Urinary bladder (tissue), 4 donors: ENCODE measurements around the gene RHO. TPM values are rescaled to one million over a fixed set of nuclear protein-coding genes. Genes with fewer than 3 reads are reported as not detected.
A peak's percentile ranks its signal among the peaks of the same experiment; 100 is the strongest.

Experiments used
- DNase-seq: peaks from one replicate; pipeline ENCODE4 v3.0.0-alpha.2; 2015; ENCODE audit errors: extremely low spot score
- H3K27ac ChIP-seq: one replicate; pipeline ENCODE4 v1.5.1; 2013; ENCODE audit warnings: low read depth, mild to moderate bottlenecking, moderate library complexity
- H3K36me3 ChIP-seq: one replicate; pipeline ENCODE4 v1.6.1; 2013; ENCODE audit warnings: mild to moderate bottlenecking, moderate library complexity; ENCODE audit not compliant: insufficient read depth
- H3K4me1 ChIP-seq: one replicate; pipeline ENCODE4 v1.6.1; 2013; ENCODE audit warnings: mild to moderate bottlenecking, moderate library complexity; ENCODE audit not compliant: insufficient read depth
- H3K4me3 ChIP-seq: one replicate; pipeline ENCODE4 v1.5.1; 2013; ENCODE audit warnings: low read depth, low read length
- WGBS: extraction: QIAGEN DNeasy Blood & Tissue Kit; methylation state at CpG from one replicate; pipeline ENCODE4 v1.1.7; 2013; 5-methylcytosine and 5-hydroxymethylcytosine counted together
- polyA plus RNA-seq: library from polyadenylated mRNA; stranded (reverse); fragments of 200-250 nt; gene quantifications from one replicate; pipeline ENCODE4 v1.2.3, GENCODE V29; 2013
- total RNA-seq: library from RNA; depleted of rRNA; stranded (reverse); fragments of >200 nt; gene quantifications from one replicate; pipeline ENCODE4 v1.2.3, GENCODE V29; 2014
- donor health status: healthy with polysubstance abuse.
- donor health status: healthy.

The RHO gene
- total and polyA plus RNA-seq, 2 donors = not detected

DNA sequence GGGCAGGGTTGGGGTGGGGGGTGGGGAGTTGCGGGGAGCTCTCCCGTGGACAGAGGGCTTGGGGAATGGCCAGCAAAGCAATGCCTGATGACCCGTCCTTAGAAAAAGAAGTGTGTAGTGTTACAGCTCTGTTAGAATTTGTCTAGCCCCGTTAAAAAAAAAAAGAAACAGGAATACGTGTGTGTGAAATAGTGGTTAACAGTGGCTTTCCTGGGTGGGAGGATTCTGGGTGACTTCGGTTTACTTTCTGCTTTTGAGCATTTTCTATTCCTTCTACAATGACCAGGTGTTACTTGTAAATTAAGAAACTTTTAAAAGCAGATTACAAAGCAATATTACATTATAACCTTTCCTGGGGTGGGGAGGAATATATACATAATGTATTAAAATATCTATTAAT is 39.5 kb downstream of the RHO start:
- WGBS = 57% methylated on average over 6 of the region's 6 CpGs
- H3K36me3 ChIP-seq = peaks cover 2% of the 10 kb centered on the region
- DNase-seq = no peak
- no peak overlapping the region for H3K4me3 ChIP-seq
- H3K27ac ChIP-seq = no peak overlapping the region
- H3K4me1 ChIP-seq = no peaks in the 10 kb centered on the region

DNA sequence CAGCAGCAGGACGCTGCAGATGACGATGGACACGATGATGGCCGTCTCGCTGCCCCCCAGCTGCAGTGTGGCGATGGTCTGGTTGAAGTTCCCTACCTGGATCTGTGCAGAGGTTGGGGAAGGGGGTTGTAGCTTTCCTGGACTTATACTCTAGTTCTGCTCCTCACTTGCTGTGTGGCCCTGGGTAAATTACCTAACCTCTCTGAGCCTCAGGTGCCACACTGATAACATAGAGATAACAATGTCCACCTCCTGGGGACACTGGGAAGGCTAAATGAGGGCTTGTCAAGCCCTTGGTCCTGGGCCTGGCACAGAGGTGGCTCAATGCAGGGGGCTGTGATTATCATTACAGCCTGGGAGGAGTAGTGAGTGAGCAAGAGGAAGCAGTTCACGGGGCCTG is 41.4 kb downstream of the RHO start:
- 88% methylated on average over 7 of the region's 7 CpGs for WGBS
- H3K27ac ChIP-seq = no peak overlapping the region
- H3K4me3 ChIP-seq = no peak overlapping the region
- H3K4me1 ChIP-seq = no peaks in the 10 kb centered on the region
- no peak for DNase-seq
- peaks cover 2% of the 10 kb centered on the region for H3K36me3 ChIP-seq

DNA sequence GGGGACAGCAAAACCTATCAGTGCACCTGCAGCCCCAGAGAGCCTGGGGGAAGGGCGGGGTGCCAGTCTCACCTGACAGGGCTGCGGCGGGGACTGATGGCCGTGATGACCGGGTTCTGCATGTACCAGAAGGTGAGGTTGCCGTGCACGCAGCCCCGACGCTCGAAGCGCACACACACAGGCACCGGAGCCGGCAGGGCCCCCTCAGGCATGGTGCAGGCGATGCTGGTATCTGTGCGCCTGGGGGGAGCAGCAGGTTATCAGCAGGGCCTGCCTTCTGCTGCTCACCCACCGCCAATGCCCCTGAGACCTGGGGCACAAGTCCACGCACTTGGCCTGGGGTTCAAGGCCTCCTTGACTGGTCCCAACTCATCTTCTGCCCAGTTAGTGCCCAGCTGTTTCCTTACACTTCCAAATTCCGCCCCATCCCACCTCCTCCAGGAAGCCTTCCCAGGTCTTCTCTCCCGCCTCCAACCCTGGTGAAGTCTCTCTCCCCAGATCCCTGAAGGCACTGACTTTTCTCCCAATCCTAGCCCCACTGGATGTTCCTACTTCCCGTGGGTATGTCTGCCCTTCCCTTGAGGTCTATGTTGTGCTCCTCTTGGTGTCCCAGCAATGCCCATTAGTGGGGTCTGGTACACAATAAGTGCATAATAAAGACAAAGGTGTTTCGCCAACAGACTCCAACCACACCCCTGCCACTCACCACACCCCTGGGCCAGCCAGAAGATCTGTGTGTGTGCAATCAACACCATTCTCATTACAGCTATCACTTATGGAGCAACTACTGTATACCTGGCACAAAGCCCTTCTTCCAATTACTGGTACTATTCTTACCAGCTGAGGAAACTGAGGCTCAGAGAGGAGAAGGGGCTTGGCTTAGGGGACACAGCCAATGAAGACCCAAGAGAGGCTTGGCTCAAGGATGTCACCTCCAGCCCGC is 43.4 kb downstream of the RHO start:
- H3K4me1 ChIP-seq = no peaks in the 10 kb centered on the region
- no peak overlapping the region for H3K4me3 ChIP-seq
- H3K36me3 ChIP-seq = peaks cover 2% of the 10 kb centered on the region
- no peak for DNase-seq
- H3K27ac ChIP-seq = no peak overlapping the region
- 96% methylated on average over 22 of the region's 22 CpGs for WGBS

DNA sequence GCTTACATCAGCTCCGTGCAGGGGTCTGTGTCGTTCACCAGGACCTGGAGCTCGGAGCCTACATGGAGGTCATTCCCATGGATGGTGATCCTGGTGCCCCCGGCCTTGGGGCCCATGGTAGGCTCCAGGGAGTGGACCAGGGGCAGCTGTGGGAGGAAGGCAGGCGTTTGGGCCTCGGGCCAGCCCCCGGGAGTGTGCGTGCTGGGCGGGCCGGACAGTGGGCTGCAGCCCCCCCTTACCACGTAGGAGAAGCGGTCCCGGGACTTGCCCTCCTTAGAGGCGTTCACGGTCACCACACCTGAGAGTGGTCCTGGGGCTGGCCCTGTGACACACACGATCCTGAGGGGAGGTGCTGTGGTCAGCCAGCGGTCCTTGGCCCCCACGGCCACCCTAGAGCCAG is 44.2 kb downstream of the RHO start:
- DNase-seq = no peak
- H3K27ac ChIP-seq = no peak overlapping the region
- no peaks in the 10 kb centered on the region for H3K4me1 ChIP-seq
- no peak overlapping the region for H3K4me3 ChIP-seq
- WGBS = 84% methylated on average over 18 of the region's 18 CpGs
- peaks cover 2% of the 10 kb centered on the region for H3K36me3 ChIP-seq

DNA sequence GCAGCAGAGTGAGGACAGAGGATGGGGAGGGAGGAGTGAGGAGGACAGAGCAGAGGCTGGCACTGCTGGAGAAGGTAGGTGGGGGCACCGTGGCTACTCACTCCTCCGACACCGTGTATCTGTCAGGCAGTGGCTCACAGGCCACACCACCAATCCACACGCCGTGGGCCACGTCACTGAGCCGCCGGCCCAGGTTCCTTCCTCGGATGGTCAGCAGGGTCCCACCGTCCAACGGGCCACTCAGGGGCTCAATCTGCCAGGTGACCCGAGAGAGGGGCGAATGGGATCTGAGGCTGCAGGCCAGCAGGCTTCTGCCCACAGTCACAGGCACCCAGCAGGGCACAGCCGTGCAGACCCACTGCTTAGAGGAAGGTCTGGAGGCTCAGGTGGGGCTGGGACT is 45.1 kb downstream of the RHO start:
- Histone ChIP-seq H3K27ac (no peak overlapping the region), H3K36me3 (peaks cover 3% of the 10 kb centered on the region), H3K4me1 (no peaks in the 10 kb centered on the region), H3K4me3 (no peak overlapping the region)
- 91% methylated on average over 14 of the region's 14 CpGs for WGBS
- no peak for DNase-seq

DNA sequence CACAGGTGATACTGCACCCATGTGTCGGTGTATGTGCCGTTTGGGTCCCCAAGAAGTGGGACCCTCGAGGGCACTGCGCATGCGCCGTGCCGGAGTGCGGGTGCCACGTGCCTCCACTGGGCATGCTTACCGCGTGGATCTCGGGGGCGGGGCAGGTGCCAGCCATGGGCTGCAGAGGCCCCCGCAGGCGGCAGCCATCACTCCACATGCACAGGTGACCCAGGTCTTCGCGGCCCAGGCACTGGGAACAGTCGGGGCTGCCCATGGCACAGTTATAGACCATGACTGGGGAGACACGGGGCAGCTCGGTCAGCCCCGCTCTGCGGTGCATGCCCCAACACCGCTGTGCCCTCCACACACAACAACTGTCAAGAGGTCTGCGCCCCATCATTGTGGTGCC is 45.8 kb downstream of the RHO start:
- Histone ChIP-seq H3K27ac (no peak overlapping the region), H3K36me3 (peaks cover 3% of the 10 kb centered on the region), H3K4me3 (no peak overlapping the region), H3K4me1 (no peaks in the 10 kb centered on the region)
- 96% methylated on average over 24 of the region's 24 CpGs for WGBS
- no peak for DNase-seq

DNA sequence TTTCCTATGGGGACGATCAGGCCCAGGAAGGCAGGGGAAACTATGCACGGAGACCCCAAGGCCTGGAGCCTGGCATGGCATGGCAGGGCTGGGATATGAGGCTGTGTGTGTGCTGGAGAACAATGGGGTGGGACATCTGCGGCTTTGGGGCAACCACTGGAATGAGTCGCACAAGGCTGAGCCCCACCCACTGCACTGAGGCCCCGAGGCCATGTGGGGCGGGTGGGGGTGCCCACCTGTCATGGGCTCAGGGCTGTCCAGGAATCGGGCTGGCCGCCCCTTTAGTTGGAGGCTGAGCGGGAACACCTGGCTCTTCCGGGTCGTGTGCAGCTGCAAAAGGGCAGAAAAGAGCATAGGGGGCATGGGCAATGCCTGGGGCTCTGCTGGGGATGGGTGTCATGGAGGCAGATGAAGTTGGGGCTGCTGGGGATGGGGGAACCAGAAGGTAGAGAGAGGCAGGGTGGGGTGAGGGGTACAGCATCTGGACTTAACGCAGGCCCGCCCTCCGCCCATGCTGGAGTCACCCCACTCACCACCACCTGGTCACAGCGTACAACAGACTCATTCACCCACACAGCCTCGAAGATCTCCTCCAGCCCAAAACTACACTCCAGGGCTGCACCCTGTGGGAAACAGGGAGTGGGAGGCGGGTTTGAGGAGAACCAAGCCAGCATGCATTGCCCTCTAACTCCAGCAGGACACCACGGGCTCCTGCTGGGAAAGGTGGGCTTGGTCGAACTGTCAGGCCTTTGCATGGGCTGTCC is 47.0 kb downstream of the RHO start:
- H3K4me3 ChIP-seq = no peak overlapping the region
- H3K27ac ChIP-seq = no peak overlapping the region
- no peak for DNase-seq
- H3K36me3 ChIP-seq = peaks cover 2% of the 10 kb centered on the region
- H3K4me1 ChIP-seq = no peaks in the 10 kb centered on the region
- 88% methylated on average over 19 of the region's 19 CpGs for WGBS

DNA sequence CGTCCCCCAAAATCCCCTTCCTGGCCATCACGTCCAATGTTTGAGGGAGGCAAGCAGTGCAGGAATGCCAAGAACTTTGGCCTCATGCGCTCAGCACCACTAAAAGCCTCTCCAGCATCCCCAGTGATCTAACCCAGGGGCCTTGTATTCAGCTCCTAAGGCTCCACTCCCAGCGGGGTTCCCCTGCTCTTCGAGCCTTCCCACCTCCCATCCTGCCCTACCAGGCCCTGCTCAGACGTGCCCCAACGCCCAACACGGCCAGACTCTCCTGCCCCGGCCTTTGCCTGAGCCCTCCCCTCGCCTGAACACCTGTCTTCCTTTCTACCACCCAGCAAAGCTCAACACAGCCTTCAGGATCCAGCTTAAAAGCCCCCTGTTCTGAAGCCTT is 47.6 kb downstream of the RHO start:
- Histone ChIP-seq H3K27ac (no peak overlapping the region), H3K4me1 (no peaks in the 10 kb centered on the region), H3K4me3 (no peak overlapping the region), H3K36me3 (peaks cover 2% of the 10 kb centered on the region)
- DNase-seq = no peak
- 89% methylated on average over 10 of the region's 10 CpGs for WGBS

DNA sequence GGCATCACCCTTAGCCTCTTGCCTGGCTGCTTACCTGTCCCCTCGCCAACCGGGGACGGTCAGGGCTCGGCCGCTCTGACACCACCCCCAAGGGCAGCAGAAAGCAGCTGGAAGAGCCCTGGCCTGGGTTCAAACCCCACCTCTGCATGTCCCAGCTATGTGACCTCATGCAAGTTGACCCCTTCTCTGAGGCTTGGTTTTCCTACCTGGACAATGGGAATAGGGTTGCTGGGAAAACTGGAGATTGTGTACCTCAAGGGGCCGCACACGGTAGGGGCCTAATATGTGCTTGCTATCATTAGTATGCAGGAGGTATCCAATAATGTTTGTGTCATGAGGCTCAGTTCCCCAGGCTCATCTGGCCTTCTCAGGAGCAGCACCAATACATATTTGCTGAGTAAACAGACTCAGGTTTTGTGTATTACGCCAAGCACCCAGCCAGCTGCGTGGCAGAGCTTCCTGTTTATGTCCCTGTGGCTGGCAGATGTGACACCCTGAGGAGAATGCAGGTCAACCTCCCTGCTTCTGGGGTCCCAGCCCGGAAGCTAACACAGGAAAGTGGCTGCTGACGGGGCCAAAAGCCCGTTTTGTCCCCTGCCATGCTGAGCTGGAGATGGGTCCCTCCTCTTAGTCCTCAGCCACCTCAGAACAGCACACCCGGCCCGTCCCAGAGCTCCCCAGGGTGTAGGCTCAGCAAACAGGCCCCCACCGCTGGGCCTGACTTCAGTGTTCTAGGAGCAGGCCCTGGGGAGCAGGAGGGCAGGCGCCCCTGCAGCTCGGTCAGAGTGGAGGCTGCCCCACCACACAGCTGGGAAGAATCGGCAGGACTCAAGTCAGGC is 48.3 kb downstream of the RHO start:
- 75% methylated on average over 18 of the region's 18 CpGs for WGBS
- DNase-seq = no peak
- peak overlapping the region; percentile 11 for H3K27ac ChIP-seq

DNA sequence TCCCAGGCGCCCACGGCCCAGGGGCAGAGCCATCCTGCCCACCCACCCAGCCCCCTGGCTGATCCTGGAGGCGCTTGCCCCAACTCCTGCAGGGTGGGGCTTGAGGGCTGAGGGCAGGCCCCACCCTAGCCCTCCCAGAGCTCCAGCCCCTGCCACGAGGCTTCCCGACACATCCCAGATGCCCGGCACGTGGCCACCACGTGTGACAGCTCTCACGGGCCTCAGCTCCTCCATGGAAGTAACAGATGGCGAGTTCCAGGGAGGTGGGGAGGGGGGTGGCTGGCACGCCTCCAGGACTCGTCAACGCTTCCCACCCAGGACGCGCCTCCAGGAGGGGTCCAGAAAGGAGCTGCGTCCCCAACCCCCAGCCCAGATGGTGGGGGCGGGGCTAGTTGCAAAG is 48.9 kb downstream of the RHO start:
- 47% methylated on average over 17 of the region's 17 CpGs for WGBS
- Histone ChIP-seq H3K4me3 (no peak overlapping the region), H3K4me1 (no peaks in the 10 kb centered on the region), H3K36me3 (peaks cover 2% of the 10 kb centered on the region), H3K27ac (peak overlapping the region; percentile 11)
- no peak for DNase-seq

More for the DNA sequence above, 48.3 kb downstream of the RHO start:
- H3K4me1 ChIP-seq = no peaks in the 10 kb centered on the region
- no peak overlapping the region for H3K4me3 ChIP-seq
- H3K36me3 ChIP-seq = peaks cover 2% of the 10 kb centered on the region

DNA sequence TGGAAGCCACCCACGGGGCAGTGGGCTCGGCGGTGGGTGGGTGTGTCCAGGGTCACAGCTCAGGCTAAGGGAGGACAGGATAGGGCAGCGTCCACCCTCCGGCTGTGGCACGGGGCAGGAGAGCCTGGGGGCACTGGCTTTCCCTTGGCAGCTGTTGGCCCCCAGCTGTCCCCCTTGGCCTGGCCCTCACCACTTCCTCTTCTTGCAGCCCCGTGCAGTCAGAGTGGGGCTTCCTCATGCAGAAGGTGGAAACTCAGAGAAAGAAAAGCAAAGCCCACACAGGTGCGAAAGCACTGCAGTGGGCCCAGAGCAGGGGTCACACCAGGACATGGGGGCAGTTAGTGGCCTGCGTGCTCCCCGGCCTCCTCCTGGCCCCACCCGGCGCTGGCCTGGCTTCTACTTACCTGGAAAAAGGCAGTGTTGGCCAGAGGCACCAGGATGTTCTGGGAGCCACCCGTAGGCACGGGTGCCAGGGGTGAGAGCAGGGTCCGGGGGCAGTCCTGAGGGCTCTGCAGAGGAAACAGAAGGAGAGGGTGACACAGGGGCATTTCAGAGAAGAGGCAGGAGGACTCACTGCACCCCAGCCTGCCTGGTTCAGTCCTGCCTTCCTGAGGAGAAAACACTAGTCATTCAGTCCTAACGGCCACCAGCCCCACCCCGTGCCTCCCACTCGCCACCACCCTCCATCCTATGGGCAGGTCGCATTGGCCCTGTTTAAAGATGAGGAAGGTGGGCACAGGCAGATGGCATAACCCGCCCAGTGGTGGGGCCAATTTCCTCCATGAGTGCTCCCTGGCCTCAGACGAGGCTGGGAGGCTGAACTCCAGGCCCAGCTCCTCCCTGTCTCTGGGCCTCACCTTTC is 49.7 kb downstream of the RHO start:
- DNase-seq = no peak
- peaks cover 2% of the 10 kb centered on the region for H3K36me3 ChIP-seq
- H3K27ac ChIP-seq = no peak overlapping the region
- no peaks in the 10 kb centered on the region for H3K4me1 ChIP-seq
- WGBS = 87% methylated on average over 21 of the region's 21 CpGs
- H3K4me3 ChIP-seq = no peak overlapping the region

DNA sequence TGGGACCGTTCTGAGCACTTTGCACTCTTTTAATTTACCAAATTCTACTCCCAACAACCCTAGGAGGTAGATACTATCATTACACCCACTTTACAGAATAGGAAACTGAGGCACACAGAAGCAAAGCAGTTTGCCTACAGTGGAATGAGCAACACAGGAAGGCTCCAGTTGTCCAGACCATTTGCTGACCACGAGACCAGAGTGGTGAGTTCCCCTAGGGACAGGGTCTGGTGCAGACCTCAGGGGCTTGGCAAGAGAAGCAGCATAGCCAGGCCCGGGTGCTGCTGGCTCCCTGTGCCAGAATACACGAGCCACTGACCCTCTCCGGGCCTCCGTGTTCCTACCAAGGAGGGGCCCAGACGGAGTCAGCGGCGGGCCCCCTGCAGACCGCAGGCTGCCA is 51.6 kb downstream of the RHO start:
- Histone ChIP-seq H3K27ac (no peak overlapping the region), H3K36me3 (peaks cover 2% of the 10 kb centered on the region), H3K4me3 (no peak overlapping the region), H3K4me1 (no peaks in the 10 kb centered on the region)
- DNase-seq = no peak
- 88% methylated on average over 10 of the region's 10 CpGs for WGBS

DNA sequence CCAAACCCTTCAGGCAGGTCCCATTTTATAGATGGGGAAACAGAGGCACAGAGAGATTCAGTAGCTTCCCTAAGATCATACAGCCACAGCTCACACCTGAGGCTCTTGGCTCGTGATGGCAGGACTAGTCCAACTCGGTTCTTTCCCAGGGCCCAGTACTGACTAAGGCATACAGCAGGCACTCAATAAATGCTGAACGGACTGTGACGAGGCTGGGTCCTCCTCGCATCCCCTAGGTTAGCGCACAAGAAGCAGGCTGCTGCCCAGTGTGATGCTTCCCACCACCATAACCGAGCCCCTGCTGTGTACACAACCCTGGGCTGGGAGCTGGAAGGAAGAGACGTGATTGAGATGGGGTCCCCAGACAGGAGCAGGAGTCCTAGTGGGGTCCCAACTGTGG is 53.2 kb downstream of the RHO start:
- Histone ChIP-seq H3K36me3 (peaks cover 2% of the 10 kb centered on the region), H3K4me3 (no peak overlapping the region), H3K27ac (no peak overlapping the region), H3K4me1 (no peaks in the 10 kb centered on the region)
- DNase-seq = no peak
- WGBS = 91% methylated on average over 8 of the region's 8 CpGs
